ENCODE data around the gene DNAI2.

The DNAI2 gene

DNA sequence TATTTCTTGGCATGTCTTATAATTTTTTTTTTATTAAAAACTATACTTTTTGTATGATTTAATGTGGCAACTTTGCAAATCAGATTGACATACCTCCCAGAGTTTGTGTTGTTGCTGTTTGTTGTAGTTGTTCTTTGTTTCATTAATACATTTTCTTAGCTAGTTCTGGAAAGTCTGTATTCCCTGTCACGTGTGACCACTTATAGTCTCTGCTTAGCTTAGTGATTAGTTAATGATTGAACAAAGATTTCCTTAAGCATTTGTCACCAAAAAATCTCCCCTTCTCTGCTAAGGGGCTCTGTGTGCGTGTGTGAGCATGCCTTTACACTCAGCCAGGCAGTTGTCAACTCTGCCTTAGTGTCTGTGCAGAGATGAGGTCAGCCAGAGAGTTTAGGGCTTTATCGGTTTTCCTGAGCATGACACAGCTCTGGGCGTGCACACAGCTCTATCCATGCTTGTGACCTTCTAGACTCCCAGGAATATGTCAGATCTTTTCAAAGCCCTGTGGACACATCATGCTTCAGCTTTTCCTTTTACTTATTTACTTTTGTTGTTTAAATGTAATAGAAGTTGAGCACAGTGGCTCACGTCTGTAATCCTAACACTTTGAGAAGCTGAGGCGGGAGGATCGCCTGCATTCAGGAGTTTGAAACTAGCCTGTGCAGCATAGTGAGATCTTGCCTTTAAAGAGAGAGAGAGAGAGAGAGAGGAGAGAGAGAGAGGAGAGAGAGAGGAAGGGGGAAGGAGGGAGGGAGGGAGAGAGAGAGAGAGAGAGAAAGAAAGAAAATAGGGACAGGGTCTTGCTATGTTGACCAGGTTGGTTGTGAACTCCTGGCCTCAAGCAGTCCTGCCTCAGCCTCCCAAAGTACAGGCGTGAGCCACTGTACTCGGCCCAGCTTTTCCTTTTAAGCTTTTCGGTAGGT, 21.9 kb downstream of the DNAI2 start:
- POLR2A ChIA-PET, result interaction anchor here (0.6 kb wide), 1 partner anchor 12 kb away, joined by 5 read pairs; no protein-coding TSS in a partner anchor
- TF ChIP-seq, protein P1, sequence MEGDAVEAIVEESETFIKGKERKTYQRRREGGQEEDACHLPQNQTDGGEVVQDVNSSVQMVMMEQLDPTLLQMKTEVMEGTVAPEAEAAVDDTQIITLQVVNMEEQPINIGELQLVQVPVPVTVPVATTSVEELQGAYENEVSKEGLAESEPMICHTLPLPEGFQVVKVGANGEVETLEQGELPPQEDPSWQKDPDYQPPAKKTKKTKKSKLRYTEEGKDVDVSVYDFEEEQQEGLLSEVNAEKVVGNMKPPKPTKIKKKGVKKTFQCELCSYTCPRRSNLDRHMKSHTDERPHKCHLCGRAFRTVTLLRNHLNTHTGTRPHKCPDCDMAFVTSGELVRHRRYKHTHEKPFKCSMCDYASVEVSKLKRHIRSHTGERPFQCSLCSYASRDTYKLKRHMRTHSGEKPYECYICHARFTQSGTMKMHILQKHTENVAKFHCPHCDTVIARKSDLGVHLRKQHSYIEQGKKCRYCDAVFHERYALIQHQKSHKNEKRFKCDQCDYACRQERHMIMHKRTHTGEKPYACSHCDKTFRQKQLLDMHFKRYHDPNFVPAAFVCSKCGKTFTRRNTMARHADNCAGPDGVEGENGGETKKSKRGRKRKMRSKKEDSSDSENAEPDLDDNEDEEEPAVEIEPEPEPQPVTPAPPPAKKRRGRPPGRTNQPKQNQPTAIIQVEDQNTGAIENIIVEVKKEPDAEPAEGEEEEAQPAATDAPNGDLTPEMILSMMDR (IDR thresholded peaks at IDR 0.05; ENCODE audit: control extremely low read depth, extremely low read depth, low read depth, missing control alignments), result no peak
- DNase-seq (ENCODE audit: extremely low spot score), result no peak
- CTCF ChIA-PET, result interaction anchor here (0.8 to 3.6 kb wide), 10 partner anchors 9 to 475 kb away, joined by 3 to 29 read pairs (median 4); partner anchors contain the start of genes BTBD17 and GPR142

DNA sequence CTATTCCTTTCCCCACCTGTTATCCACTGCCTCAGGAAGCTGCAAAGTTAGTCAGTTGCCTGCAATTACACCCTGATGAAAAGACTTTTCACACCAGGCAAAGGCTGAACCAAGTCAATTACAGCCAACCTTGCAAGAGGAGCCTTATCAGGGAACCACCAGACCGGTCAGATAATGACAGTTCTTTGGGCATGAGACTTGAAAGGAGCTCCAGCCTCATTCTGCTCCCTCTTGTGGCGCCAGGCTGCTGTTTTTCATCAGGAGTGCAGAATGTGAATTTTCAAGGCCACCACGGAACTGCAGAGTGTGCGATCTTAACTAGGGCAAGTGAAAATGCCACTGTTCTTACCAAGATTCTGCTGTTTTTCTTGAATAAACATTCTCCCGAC, 22.5 kb downstream of the DNAI2 start:
- POLR2A ChIA-PET, result interaction anchor here (0.6 kb wide), 1 partner anchor 13 kb away, joined by 5 read pairs; no protein-coding TSS in a partner anchor
- DNase-seq (ENCODE audit: extremely low spot score), result no peak
- TF ChIP-seq, protein P1 (IDR thresholded peaks at IDR 0.05; ENCODE audit: control extremely low read depth, extremely low read depth, low read depth, missing control alignments), result peak; percentile 62
- CTCF ChIA-PET, result interaction anchor here (0.8 to 3.6 kb wide), 10 partner anchors 8 to 236 kb away, joined by 3 to 29 read pairs (median 4); partner anchors contain the start of genes BTBD17 and GPR142

DNA sequence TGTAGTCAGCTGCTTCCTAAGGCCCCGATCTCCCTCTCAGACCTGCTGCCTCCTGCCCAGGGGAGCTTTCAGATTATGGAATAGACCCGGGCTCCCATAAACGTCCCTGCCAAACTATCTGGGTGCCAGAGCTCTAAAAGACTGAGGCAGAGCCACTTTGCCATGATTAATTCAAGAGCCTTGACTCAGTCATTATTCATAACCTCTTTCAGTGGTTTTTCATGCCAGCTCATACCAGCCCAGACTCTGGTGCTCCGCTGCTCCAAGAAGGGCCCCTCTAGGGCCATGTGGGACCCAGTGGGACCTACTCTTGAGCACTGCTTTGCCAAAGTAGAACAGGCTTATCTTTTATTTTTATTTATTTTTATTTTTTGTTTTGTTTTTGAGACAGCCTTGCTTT, 23.9 kb downstream of the DNAI2 start:
- CTCF ChIA-PET, result interaction anchor here (0.7 to 3.6 kb wide), 11 partner anchors 10 to 292 kb away, joined by 3 to 16 read pairs (median 4); no protein-coding TSS in a partner anchor
- TF ChIP-seq, protein P1 (IDR thresholded peaks at IDR 0.05; ENCODE audit: control extremely low read depth, extremely low read depth, low read depth, missing control alignments), result no peak
- POLR2A ChIA-PET, result no interaction called here
- DNase-seq (ENCODE audit: extremely low spot score), result no peak

DNA sequence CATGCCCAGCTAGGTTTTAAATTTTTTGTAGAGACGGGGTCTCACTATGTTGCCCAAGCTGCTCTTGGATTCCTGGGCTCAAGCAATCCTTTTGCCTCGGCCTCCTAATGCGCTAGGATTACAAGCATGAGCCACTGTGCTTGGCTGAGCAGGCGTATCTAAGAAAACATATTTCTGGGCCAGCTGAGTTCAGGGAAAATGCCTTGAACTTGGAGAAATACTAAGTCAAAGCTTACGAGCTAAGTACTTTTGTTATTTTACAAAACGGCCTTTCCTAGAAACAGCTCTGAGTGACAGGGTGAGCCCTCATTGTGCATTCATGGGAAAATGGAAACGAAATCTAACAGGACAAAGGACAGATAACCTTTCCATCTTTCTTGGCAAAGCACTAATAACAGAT, 24.7 kb downstream of the DNAI2 start:
- DNase-seq (ENCODE audit: extremely low spot score), result no peak
- POLR2A ChIA-PET, result no interaction called here
- CTCF ChIA-PET, result interaction anchor here (0.7 to 3.6 kb wide), 13 partner anchors 14 to 291 kb away, joined by 3 to 16 read pairs (median 3); partner anchors contain the start of gene GPR142
- TF ChIP-seq, protein P1 (IDR thresholded peaks at IDR 0.05; ENCODE audit: control extremely low read depth, extremely low read depth, low read depth, missing control alignments), result no peak

DNA sequence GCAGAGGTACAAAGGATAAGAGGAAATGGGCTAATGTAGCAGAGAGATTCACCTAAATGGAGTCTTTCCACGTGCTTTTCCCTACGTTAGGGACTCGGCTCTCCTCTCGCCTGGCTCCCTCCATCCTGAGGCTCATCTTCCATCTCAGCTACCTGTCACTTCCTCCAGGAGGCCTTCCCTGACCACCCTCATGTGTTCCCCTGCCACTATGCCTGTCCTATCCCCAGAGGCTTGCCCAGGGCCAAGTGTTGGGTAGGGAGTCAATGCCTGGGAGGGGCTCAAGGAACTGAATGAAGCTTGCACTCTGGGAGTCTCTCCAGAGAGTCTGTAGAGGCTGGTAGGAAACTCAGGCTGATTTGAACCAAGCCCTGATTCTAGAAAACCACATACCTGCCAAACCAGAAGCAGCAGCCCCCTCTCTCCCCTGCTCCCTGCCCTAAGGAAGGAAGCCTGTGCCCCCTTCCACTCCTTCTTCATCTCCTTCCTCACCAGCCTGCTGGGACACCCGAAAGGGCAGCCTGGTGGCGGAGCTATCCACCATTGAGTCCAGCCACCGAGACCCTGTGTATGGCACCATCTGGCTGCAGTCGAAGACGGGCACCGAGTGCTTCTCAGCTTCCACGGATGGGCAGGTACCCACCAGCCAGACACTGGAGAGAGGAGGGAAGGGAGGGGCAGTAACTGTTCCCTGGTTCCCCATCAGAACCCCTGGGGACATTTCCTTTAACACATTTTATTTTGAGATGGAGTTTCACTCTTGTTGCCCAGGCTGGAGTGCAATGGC, 25.4 kb downstream of the DNAI2 start:
- DNase-seq (ENCODE audit: extremely low spot score), result no peak
- TF ChIP-seq, protein P1 (IDR thresholded peaks at IDR 0.05; ENCODE audit: control extremely low read depth, extremely low read depth, low read depth, missing control alignments), result no peak
- POLR2A ChIA-PET, result no interaction called here
- CTCF ChIA-PET, result interaction anchor here (0.7 to 3.6 kb wide), 16 partner anchors 8 to 290 kb away, joined by 3 to 16 read pairs (median 4); partner anchors contain the start of gene GPR142

DNA sequence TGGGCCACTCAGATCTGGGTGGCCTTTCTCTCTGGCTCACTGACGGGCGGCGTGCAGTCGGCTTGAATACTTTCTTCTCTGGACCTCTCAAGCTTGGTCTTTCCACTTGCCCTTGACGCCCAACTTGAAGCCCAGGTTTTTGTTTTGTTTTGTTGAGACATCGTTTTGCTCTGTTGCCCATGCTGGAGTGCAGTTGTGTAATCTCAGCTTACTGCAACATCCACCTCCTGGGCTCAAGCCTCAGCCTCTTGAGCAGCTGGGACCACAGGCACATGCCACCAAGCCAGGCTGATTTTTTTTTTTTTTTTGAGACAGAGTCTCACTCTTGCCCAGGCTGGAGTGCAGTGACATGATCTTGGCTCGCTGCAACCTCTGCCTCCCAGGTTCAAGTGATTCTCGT, 29.3 kb downstream of the DNAI2 start:
- CTCF ChIA-PET, result interaction anchor here (1.5 to 2.1 kb wide), 3 partner anchors 9 to 154 kb away, joined by 4 read pairs; no protein-coding TSS in a partner anchor
- TF ChIP-seq, protein P1 (IDR thresholded peaks at IDR 0.05; ENCODE audit: control extremely low read depth, extremely low read depth, low read depth, missing control alignments), result no peak
- no peak for DNase-seq (ENCODE audit: extremely low spot score)
- POLR2A ChIA-PET, result interaction anchor here (0.6 kb wide), 1 partner anchor 157 kb away, joined by 8 read pairs; no protein-coding TSS in a partner anchor
